Tibial nerve (tissue), 4 donors: ENCODE data around the gene FDX2. TPM values are rescaled to one million over a fixed set of nuclear protein-coding genes. Genes with fewer than 3 reads are reported as not detected.

ENCODE experiments used
- DNase-seq, 2 donors: peaks; one replicate each; pipeline ENCODE4 v3.0.0-alpha.2; 2019; ENCODE audit warnings: low spot score in 2 of 2
- H3K27ac ChIP-seq, 4 donors: fragments of 200-600 bp; sonication (generic) in 3 of 4; one replicate each; pipeline ENCODE4 v1.5.1; 2017 to 2019; ENCODE audit warnings: mild to moderate bottlenecking in 1 of 4
- H3K27me3 ChIP-seq, 2 donors: fragments of 200-600 bp; sonication (generic) in 1 of 2; one replicate each; pipeline versions ENCODE4 v1.5.1 to v1.6.0; 2017 to 2019
- H3K36me3 ChIP-seq, 3 donors: fragments of 200-600 bp; sonication (generic); one replicate each; pipeline ENCODE4 v1.5.1; 2018 to 2019
- H3K4me1 ChIP-seq, 4 donors: fragments of 200-600 bp; sonication (generic) in 3 of 4; one replicate each; pipeline ENCODE4 v1.5.1; 2017 to 2019
- H3K4me3 ChIP-seq, 4 donors: fragments of 200-600 bp; sonication (generic) in 3 of 4; one replicate each; pipeline ENCODE4 v1.5.1; 2017 to 2019; ENCODE audit warnings: mild to moderate bottlenecking in 1 of 4, moderate library complexity in 1 of 4
- H3K9me3 ChIP-seq, 4 donors: fragments of 200-600 bp; sonication (generic) in 3 of 4; one replicate each; pipeline ENCODE4 v1.5.1; 2017 to 2019
- CTCF ChIP-seq, 5 experiments: fragments of 200-600 bp in 3 of 5; fragments of 450-650 bp in 2 of 5; sonication (generic) in 3 of 5; IDR thresholded peaks; one replicate each; pipeline ENCODE4 v1.5.1; 2016 to 2019; ENCODE audit warnings: antibody characterized with exemption in 5 of 5, mild to moderate bottlenecking in 3 of 5, moderate library complexity in 2 of 5
- EP300 ChIP-seq, 2 donors: sonication (generic); formaldehyde crosslinking; IDR thresholded peaks; one replicate each; pipeline ENCODE4 v1.6.1; 2017; ENCODE audit warnings: antibody characterized with exemption in 2 of 2, mild to moderate bottlenecking in 1 of 2
- POLR2A ChIP-seq, 2 donors: fragments of 450-650 bp; IDR thresholded peaks; one replicate each; pipeline ENCODE4 v1.6.1; 2017; ENCODE audit warnings: antibody characterized with exemption in 2 of 2, mild to moderate bottlenecking in 2 of 2, moderate library complexity in 2 of 2
- WGBS, 2 donors: methylation state at CpG; one replicate each; pipeline ENCODE4 v1.1.5; 2018; 5-methylcytosine and 5-hydroxymethylcytosine counted together
- total RNA-seq, 4 donors: library from RNA; depleted of rRNA; stranded (reverse); fragments of >200 nt; gene quantifications; one replicate each; pipeline ENCODE4 v1.1.0, GENCODE V29; 2016

The FDX2 gene
- total RNA-seq, 4 donors from 2014 or later: 10.0 to 29.1 (median 18.2) TPM

GRCh38 chr19:10279737-10280442, 35.9 kb downstream of the FDX2 start:
- 76 to 85% methylated on average over 5 of the region's 5 CpGs for WGBS, 2 donors
- Histone ChIP-seq H3K36me3 (peaks cover 0 to 67% (median 4%) of the 10 kb centered on the region in 3 donors), H3K4me3 (no peak overlapping the region), H3K4me1 (no peaks in the 10 kb centered on the region), H3K27ac (no peak overlapping the region), H3K9me3 (no peaks in the 10 kb centered on the region), H3K27me3 (no peaks in the 10 kb centered on the region)
- no peak for TF ChIP-seq POLR2A (IDR thresholded peaks at IDR 0.05)
- TF ChIP-seq CTCF (IDR thresholded peaks at IDR 0.05): no peak
- no peak for TF ChIP-seq EP300 (IDR thresholded peaks at IDR 0.05)
- no peak for DNase-seq

- TF ChIP-seq POLR2A (IDR thresholded peaks at IDR 0.05) (no peak), EP300 (IDR thresholded peaks at IDR 0.05) (no peak), CTCF (IDR thresholded peaks at IDR 0.05) (no peak)
- Histone ChIP-seq H3K9me3 (no peaks in the 10 kb centered on the region), H3K4me1 (no peaks in the 10 kb centered on the region), H3K27ac (no peak overlapping the region), H3K27me3 (no peaks in the 10 kb centered on the region), H3K4me3 (no peak overlapping the region), H3K36me3 (peaks cover 0 to 64% (median 0%) of the 10 kb centered on the region in 3 donors)
- WGBS, 2 donors: 91 to 100% methylated on average over 1 of the region's 1 CpG
- no peak for DNase-seq
Observed at GRCh38 chr19:10278935-10279334, 36.9 kb downstream of the FDX2 start.

- no peaks in the 10 kb centered on the region for H3K27me3 ChIP-seq
- no peaks in the 10 kb centered on the region for H3K9me3 ChIP-seq
- no peak overlapping the region for H3K4me3 ChIP-seq
- TF ChIP-seq EP300 (IDR thresholded peaks at IDR 0.05) (no peak), POLR2A (IDR thresholded peaks at IDR 0.05) (no peak), CTCF (IDR thresholded peaks at IDR 0.05) (no peak)
- DNase-seq: no peak
- peaks cover 0 to 55% (median 0%) of the 10 kb centered on the region in 3 donors for H3K36me3 ChIP-seq
- 85 to 89% methylated on average over 9 of the region's 9 CpGs for WGBS, 2 donors
- peaks cover 0 to 2% (median 0%) of the 10 kb centered on the region in 4 donors for H3K4me1 ChIP-seq
- H3K27ac ChIP-seq: no peak overlapping the region
Observed at GRCh38 chr19:10277795-10278589, 37.8 kb downstream of the FDX2 start.

- H3K36me3 ChIP-seq: peaks cover 0 to 41% (median 0%) of the 10 kb centered on the region in 3 donors
- no peak overlapping the region for H3K27ac ChIP-seq
- DNase-seq: no peak
- no peak overlapping the region for H3K4me3 ChIP-seq
- H3K27me3 ChIP-seq: peaks cover 0 to 13% of the 10 kb centered on the region in 2 donors
- WGBS, 2 donors: 83 to 89% methylated on average over 10 of the region's 10 CpGs
- H3K4me1 ChIP-seq: peaks cover 0 to 29% (median 12%) of the 10 kb centered on the region in 4 donors
- no peaks in the 10 kb centered on the region for H3K9me3 ChIP-seq
- TF ChIP-seq POLR2A (IDR thresholded peaks at IDR 0.05): no peak
- no peak for TF ChIP-seq CTCF (IDR thresholded peaks at IDR 0.05)
- no peak for TF ChIP-seq EP300 (IDR thresholded peaks at IDR 0.05)
Observed at GRCh38 chr19:10274589-10274988, 41.2 kb downstream of the FDX2 start.
